Measurements from ENCODE around the gene PPP2R5A.

Gene PPP2R5A

DNA sequence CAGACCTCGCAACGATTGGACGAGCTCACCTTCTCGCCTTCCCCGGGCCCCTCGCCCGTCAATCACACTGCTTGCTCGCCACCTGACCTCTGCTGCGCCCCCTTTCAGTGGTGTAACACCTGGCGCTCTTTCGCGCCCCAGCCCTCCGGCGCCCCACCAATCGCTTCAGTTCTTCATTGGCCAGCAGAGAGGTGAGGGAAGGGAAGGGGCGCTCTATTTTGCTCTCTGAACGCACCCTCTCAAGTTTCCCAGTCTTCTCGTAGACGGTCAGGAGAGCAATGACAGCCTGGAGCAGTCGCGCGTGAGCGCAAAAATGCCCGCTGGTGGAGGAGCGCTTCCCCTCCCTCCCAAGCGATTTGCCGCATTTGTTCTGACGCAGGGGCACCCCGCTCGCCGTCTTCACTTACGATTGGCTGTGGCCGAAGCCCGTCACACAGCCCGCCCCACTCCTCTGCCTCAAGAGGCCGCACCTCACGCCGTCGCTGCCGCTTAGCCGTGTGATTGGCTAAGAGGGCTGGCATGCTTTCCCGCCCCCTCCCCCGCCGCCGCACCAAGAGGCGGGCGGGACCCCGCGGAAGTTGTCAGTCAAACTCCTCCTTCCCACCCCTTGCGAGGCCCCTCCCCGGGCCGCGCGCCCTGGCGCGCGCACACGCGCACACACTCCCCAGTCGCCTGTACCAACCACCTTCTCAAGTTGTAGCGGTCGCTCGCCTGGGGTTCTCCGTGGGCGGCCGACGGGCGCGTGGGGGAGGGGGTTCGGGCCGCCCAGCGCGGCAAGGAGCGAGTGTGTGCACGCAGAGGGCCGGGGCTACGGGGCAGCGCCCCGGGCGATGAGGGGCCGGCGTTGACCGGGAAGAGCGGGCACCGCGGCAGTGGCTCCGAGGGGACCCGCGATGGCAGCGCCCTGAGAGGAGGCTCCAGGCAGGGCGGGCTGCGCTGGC is at the start of gene PPP2R5A:
Gene PPP2R5A, plus strand, starts transcription at position 667 of the 941 bp plus-strand sequence. CDS start 701 bp downstream, outside the sequence.
- Histone ChIP-seq H3K36me3 (ENCODE audit: control insufficient read depth, insufficient read depth, low read length, severe bottlenecking) (no peaks in the 10 kb centered on the region), H3K4me1 (ENCODE audit: control insufficient read depth, insufficient read depth, low read length) (peaks cover 30% of the 10 kb centered on the region), H3K9me3 (ENCODE audit: control insufficient read depth, low read length) (no peaks in the 10 kb centered on the region), H3K4me3 (ENCODE audit: low read length) (peak within 1 kb of the TSS; percentile 100), H3K27me3 (replicated peaks; ENCODE audit: control insufficient read depth, insufficient read depth, low read length) (no peaks in the 10 kb centered on the region), H3K9ac (ENCODE audit: low read length) (peak within 1 kb of the TSS; percentile 97)
- peak; percentile 99 for DNase-seq (ENCODE audit: low read depth)

DNA sequence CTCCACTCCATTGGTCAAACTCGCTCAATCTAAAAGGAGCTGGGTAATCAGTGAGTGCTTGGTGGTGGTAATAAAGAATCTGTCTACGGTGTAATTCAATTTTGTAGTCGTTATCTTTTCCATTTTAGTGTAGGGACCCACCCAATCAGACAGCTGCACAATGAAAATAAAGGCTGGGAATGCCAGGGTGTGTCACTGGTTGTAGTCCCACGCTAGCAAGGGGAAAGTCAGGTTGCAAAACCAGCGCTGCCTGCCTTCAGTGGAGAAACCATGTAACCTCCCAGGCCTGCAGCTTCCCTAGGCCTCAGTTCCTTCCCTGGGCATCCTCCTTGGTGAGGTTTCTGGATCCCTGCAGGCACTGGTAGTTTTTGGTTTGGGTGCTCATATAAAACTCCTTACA is 49.4 kb upstream of the PPP2R5A start:
- H3K36me3 ChIP-seq (ENCODE audit: control insufficient read depth, insufficient read depth, low read length, severe bottlenecking): no peaks in the 10 kb centered on the region
- no peak overlapping the region for H3K4me3 ChIP-seq (ENCODE audit: low read length)
- no peak for DNase-seq (ENCODE audit: low read depth)

DNA sequence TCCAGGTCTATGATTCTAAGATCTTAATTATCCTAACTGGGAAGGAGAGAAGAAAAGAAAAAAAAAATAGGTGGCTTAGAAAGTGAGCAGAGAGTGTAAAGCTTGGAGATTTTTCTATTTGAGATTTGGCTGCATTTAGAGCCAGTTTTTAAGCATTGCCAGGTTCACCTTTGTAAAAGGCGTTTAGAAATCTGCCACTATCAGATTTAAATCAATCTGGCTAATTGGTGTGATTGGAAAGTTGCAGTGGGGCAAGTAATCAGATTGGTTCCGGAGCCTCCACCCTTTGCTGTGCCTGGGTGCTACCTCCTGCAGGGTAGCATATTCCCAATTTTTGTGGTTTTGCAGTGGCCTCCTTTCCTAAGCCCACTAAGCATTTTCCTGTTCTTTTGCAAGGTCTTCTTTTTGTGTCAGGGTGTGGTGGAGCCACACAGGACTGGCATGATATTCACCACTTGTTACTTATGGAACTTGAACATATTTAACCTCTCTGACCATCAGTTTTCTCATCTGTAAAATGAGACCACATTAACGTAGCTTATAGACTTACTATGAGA is 48.5 kb upstream of the PPP2R5A start:
- peak; percentile 40 for DNase-seq (ENCODE audit: low read depth)
- no peaks in the 10 kb centered on the region for H3K36me3 ChIP-seq (ENCODE audit: control insufficient read depth, insufficient read depth, low read length, severe bottlenecking)
- H3K9ac ChIP-seq (ENCODE audit: low read length): no peak overlapping the region
- H3K9me3 ChIP-seq (ENCODE audit: control insufficient read depth, low read length): no peaks in the 10 kb centered on the region
- H3K4me1 ChIP-seq (ENCODE audit: control insufficient read depth, insufficient read depth, low read length): peaks cover 31% of the 10 kb centered on the region
- no peaks in the 10 kb centered on the region for H3K27me3 ChIP-seq (replicated peaks; ENCODE audit: control insufficient read depth, insufficient read depth, low read length)
- H3K4me3 ChIP-seq (ENCODE audit: low read length): no peak overlapping the region

More for the DNA sequence above, 49.4 kb upstream of the PPP2R5A start:
- Histone ChIP-seq H3K27me3 (replicated peaks; ENCODE audit: control insufficient read depth, insufficient read depth, low read length) (no peaks in the 10 kb centered on the region), H3K9ac (ENCODE audit: low read length) (no peak overlapping the region), H3K4me1 (ENCODE audit: control insufficient read depth, insufficient read depth, low read length) (peaks cover 27% of the 10 kb centered on the region), H3K9me3 (ENCODE audit: control insufficient read depth, low read length) (no peaks in the 10 kb centered on the region)

DNA sequence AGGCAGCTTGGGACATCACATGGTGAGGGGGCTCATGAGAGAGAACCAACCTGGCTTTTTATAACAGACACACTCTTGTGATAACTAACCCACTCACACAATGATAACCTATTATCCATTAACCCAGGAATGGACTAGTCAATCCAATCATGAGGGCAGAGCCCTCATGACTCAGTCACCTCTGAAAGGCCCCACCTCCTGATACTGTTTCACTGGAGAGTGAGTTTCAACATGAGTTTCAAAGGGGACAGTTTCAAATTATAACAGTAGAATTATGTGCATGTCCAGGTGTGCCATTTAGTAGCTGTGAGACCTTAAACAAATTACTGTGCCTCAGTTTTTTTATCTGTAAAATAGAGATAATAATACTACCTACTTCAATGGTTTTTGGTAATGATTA is 47.6 kb upstream of the PPP2R5A start:
- no peaks in the 10 kb centered on the region for H3K9me3 ChIP-seq (ENCODE audit: control insufficient read depth, low read length)
- H3K36me3 ChIP-seq (ENCODE audit: control insufficient read depth, insufficient read depth, low read length, severe bottlenecking): no peaks in the 10 kb centered on the region
- no peak for DNase-seq (ENCODE audit: low read depth)
- H3K4me1 ChIP-seq (ENCODE audit: control insufficient read depth, insufficient read depth, low read length): peaks cover 31% of the 10 kb centered on the region
- no peaks in the 10 kb centered on the region for H3K27me3 ChIP-seq (replicated peaks; ENCODE audit: control insufficient read depth, insufficient read depth, low read length)
- H3K9ac ChIP-seq (ENCODE audit: low read length): no peak overlapping the region
- H3K4me3 ChIP-seq (ENCODE audit: low read length): no peak overlapping the region

DNA sequence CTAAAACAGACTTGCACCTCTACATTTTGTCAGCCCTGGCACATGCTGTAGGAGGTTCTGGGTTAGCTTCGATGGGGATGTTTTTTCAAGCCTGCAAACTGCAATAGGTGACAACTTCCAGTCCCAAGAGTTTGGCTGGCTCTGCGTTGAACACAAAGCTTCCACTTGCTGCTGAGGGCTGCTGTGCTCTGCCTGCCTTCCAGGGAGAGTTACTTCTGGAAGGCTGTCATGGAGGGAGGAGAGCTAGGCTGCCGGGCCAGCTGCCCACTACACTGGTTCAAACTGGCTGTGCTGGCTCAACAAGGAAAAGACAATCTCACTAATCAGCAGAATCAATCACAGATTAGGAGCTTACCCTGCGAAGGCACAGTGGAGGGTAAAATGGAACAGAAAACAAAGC is 46.7 kb upstream of the PPP2R5A start:
- H3K4me3 ChIP-seq (ENCODE audit: low read length): no peak overlapping the region
- H3K27me3 ChIP-seq (replicated peaks; ENCODE audit: control insufficient read depth, insufficient read depth, low read length): no peaks in the 10 kb centered on the region
- H3K4me1 ChIP-seq (ENCODE audit: control insufficient read depth, insufficient read depth, low read length): peaks cover 31% of the 10 kb centered on the region
- no peaks in the 10 kb centered on the region for H3K9me3 ChIP-seq (ENCODE audit: control insufficient read depth, low read length)
- no peak for DNase-seq (ENCODE audit: low read depth)
- peak overlapping the region; percentile 23 for H3K9ac ChIP-seq (ENCODE audit: low read length)
- H3K36me3 ChIP-seq (ENCODE audit: control insufficient read depth, insufficient read depth, low read length, severe bottlenecking): no peaks in the 10 kb centered on the region

DNA sequence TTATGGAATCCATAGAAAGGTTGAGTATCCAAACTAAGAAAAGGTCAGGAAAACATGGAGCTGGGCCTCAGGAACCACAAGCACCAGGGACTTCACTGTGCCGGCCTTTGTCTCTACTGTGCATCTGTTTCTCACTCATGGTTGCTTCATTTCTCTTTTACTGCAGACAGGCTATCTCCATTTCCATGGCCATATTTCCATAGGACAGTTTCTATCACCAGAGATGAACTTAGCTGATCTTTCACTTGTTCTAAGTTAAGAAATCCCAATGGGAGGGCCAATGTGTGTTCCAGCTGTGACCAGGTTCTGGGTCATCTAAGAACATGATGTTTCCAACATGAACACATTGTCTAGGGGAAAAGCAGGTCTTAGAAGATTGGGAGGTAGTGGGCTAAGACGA is 43.7 kb upstream of the PPP2R5A start:
- H3K9me3 ChIP-seq (ENCODE audit: control insufficient read depth, low read length): no peaks in the 10 kb centered on the region
- H3K4me1 ChIP-seq (ENCODE audit: control insufficient read depth, insufficient read depth, low read length): peaks cover 14% of the 10 kb centered on the region
- H3K36me3 ChIP-seq (ENCODE audit: control insufficient read depth, insufficient read depth, low read length, severe bottlenecking): no peaks in the 10 kb centered on the region
- H3K27me3 ChIP-seq (replicated peaks; ENCODE audit: control insufficient read depth, insufficient read depth, low read length): no peaks in the 10 kb centered on the region
- H3K9ac ChIP-seq (ENCODE audit: low read length): no peak overlapping the region
- H3K4me3 ChIP-seq (ENCODE audit: low read length): no peak overlapping the region
- no peak for DNase-seq (ENCODE audit: low read depth)

DNA sequence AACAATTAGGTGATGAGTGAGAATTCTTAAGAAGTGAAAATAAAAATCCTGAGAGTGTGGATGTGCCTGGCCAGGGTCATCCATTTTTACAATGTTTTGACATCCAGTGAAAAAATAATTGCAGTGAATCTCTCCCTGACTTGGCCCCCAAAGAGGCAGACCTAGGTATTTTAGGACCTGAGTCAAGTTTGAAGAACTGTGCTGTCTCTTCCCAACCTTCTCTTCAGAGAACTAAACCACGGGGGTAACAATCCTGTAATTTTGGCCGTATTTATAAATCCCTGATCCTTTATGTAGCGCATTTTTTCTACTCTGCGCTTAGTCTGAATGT is 43.3 kb upstream of the PPP2R5A start:
- no peaks in the 10 kb centered on the region for H3K9me3 ChIP-seq (ENCODE audit: control insufficient read depth, low read length)
- H3K9ac ChIP-seq (ENCODE audit: low read length): no peak overlapping the region
- DNase-seq (ENCODE audit: low read depth): no peak
- no peaks in the 10 kb centered on the region for H3K36me3 ChIP-seq (ENCODE audit: control insufficient read depth, insufficient read depth, low read length, severe bottlenecking)
- peaks cover 14% of the 10 kb centered on the region for H3K4me1 ChIP-seq (ENCODE audit: control insufficient read depth, insufficient read depth, low read length)
- H3K4me3 ChIP-seq (ENCODE audit: low read length): no peak overlapping the region
- no peaks in the 10 kb centered on the region for H3K27me3 ChIP-seq (replicated peaks; ENCODE audit: control insufficient read depth, insufficient read depth, low read length)

DNA sequence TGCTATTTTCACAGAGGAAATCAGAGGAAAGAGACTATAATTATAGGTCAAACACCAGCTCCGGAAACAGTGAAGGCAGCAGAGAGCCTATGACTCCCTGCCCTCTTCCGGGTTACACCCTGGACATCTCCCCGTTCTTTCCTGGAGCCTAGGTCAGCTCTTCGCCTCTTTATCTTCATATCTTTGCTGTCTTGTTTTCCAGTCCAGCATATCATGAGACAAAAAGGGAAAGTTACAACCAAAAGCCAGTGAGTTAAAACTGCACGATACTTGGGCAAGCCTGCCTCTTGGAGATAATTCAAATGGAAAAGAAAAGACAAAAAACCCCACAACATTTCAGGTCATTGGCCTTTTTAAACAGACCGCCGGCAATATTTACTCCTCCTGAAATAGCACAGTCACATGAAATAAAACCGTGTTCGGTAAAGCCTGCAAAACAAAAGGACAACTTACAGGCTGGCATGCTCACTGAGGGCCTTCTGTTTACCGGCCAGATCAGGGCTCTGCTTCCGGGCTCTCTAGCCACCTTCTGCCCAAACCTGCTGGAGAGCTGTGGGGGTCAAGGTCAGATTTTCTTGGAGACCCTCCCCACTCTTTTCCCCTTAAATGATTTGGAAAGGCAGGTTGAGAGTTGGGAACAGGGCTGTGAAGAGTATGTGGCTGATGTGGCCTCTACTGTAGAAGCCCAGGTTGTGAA is 42.8 kb upstream of the PPP2R5A start:
- Histone ChIP-seq H3K4me3 (ENCODE audit: low read length) (no peak overlapping the region), H3K27me3 (replicated peaks; ENCODE audit: control insufficient read depth, insufficient read depth, low read length) (no peaks in the 10 kb centered on the region), H3K4me1 (ENCODE audit: control insufficient read depth, insufficient read depth, low read length) (peaks cover 17% of the 10 kb centered on the region), H3K9me3 (ENCODE audit: control insufficient read depth, low read length) (no peaks in the 10 kb centered on the region), H3K9ac (ENCODE audit: low read length) (no peak overlapping the region), H3K36me3 (ENCODE audit: control insufficient read depth, insufficient read depth, low read length, severe bottlenecking) (no peaks in the 10 kb centered on the region)
- DNase-seq (ENCODE audit: low read depth): no peak

DNA sequence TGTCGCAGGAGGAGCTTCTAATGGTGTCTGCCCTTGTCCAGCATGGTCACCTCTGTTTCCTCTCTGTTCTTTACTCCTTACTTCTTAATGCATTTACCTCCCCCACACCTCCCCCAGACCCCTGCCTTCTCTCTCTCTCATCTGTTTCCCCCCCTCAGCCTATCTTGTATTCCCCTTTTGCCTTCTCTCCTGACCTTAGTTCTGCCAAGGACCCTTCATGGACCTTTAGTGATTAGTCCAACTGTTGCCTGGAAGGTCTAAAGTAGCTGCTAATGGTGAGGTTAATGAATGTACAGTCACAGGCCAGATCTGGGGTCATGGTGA is 42.3 kb upstream of the PPP2R5A start:
- Histone ChIP-seq H3K4me3 (ENCODE audit: low read length) (no peak overlapping the region), H3K27me3 (replicated peaks; ENCODE audit: control insufficient read depth, insufficient read depth, low read length) (no peaks in the 10 kb centered on the region), H3K9ac (ENCODE audit: low read length) (no peak overlapping the region), H3K36me3 (ENCODE audit: control insufficient read depth, insufficient read depth, low read length, severe bottlenecking) (no peaks in the 10 kb centered on the region), H3K9me3 (ENCODE audit: control insufficient read depth, low read length) (no peaks in the 10 kb centered on the region), H3K4me1 (ENCODE audit: control insufficient read depth, insufficient read depth, low read length) (peaks cover 20% of the 10 kb centered on the region)
- no peak for DNase-seq (ENCODE audit: low read depth)

DNA sequence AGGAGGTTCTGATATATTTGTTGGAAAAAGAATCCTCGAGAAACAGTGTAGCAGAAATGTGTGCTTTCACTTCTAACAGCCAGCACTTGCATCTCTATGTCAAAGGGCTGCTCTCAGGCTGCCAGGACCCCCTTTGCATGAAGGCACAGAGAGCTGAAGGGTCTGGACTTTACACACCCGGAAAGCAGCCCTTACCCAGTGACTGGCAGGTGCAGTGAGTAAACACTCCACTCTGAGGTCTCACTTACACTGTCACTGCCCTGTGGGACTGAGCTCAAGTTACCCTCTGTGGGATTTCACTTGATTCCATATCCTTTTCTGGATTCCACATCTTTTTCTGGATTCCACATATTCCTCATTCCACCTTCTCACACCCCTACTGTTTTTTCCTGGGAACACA is 40.8 kb upstream of the PPP2R5A start:
- H3K9me3 ChIP-seq (ENCODE audit: control insufficient read depth, low read length): no peaks in the 10 kb centered on the region
- no peaks in the 10 kb centered on the region for H3K27me3 ChIP-seq (replicated peaks; ENCODE audit: control insufficient read depth, insufficient read depth, low read length)
- peaks cover 10% of the 10 kb centered on the region for H3K4me1 ChIP-seq (ENCODE audit: control insufficient read depth, insufficient read depth, low read length)
- no peak overlapping the region for H3K4me3 ChIP-seq (ENCODE audit: low read length)
- DNase-seq (ENCODE audit: low read depth): no peak
- no peak overlapping the region for H3K9ac ChIP-seq (ENCODE audit: low read length)
- H3K36me3 ChIP-seq (ENCODE audit: control insufficient read depth, insufficient read depth, low read length, severe bottlenecking): no peaks in the 10 kb centered on the region

DNA sequence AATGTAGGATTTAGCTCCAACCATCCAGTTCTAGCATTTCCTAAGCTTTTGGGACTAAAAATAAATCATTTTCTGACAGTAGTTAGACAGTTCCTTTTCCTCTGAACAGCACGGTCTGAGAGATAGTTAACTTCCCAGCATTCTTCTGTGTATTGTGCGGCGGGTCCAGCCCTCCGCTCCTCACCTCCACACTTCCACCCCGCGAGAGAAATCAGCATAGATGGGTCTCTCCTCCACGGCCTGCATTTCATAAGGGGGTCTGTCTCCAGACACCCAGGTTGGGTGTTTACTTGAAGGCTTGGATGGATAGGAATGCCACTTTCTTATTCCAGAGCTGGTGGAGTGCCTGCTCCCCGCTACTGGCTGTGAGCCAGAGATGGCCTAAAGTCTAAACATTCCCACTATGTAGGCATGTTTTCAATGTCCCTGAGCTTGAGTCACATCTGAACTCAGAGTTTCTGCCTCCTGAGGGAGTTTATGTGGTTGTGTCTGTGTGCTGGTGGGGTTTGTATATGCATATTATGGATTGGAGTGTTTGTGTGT is 38.0 kb upstream of the PPP2R5A start:
- Histone ChIP-seq H3K27me3 (replicated peaks; ENCODE audit: control insufficient read depth, insufficient read depth, low read length) (no peaks in the 10 kb centered on the region), H3K9ac (ENCODE audit: low read length) (no peak overlapping the region), H3K36me3 (ENCODE audit: control insufficient read depth, insufficient read depth, low read length, severe bottlenecking) (no peaks in the 10 kb centered on the region), H3K4me1 (ENCODE audit: control insufficient read depth, insufficient read depth, low read length) (peaks cover 7% of the 10 kb centered on the region), H3K4me3 (ENCODE audit: low read length) (no peak overlapping the region), H3K9me3 (ENCODE audit: control insufficient read depth, low read length) (no peaks in the 10 kb centered on the region)
- DNase-seq (ENCODE audit: low read depth): peak; percentile 82

Measured in adipocyte (in vitro differentiated cells).